Keratinocyte (primary cell): ENCODE data around the gene SLC9A3. TPM values are rescaled to one million over a fixed set of nuclear protein-coding genes. Genes with fewer than 3 reads are reported as not detected.

Experiments used
- DNase-seq: peaks from one replicate; pipeline ENCODE4 v3.0.0-alpha.2; 2011; ENCODE audit warnings: low read depth, missing footprints, low spot score
- FAIRE-seq: peaks from 2 replicates; lab custom pipeline; 2011; peaks lifted over from hg19 to GRCh38; lab: Jason Lieb, UNC
- H2AFZ ChIP-seq: 2 replicates; pipeline ENCODE4 v1.6.0; 2012; ENCODE audit warnings: low read length, control low read depth, inconsistent platforms; ENCODE audit not compliant: control insufficient read depth
- H3K27ac ChIP-seq: 2 replicates; pipeline ENCODE4 v1.5.1; 2011; ENCODE audit warnings: low read length; ENCODE audit not compliant: control insufficient read depth, insufficient read depth
- H3K27me3 ChIP-seq: 3 replicates; pipeline ENCODE4 v1.6.0; 2011; ENCODE audit warnings: low read length; ENCODE audit not compliant: control insufficient read depth, insufficient read depth; ENCODE audit errors: extremely low read depth
- H3K36me3 ChIP-seq, 2 experiments: 2 replicates in 1 of 2; 3 replicates in 1 of 2; pipeline ENCODE4 v1.5.1; 2011; ENCODE audit warnings: low read length in 2 of 2, mild to moderate bottlenecking in 1 of 2; ENCODE audit not compliant: control insufficient read depth in 2 of 2, insufficient read depth in 2 of 2; ENCODE audit errors: extremely low read depth in 1 of 2
- H3K4me1 ChIP-seq: 3 replicates; pipeline ENCODE4 v1.5.1; 2011; ENCODE audit warnings: low read length; ENCODE audit not compliant: control insufficient read depth, insufficient read depth; ENCODE audit errors: extremely low read depth
- H3K4me2 ChIP-seq: 3 replicates; pipeline ENCODE4 v1.6.0; 2011; ENCODE audit warnings: low read depth, low read length; ENCODE audit not compliant: control insufficient read depth, insufficient read depth; ENCODE audit errors: extremely low read depth
- H3K4me3 ChIP-seq, 3 experiments: fragments of 200-600 bp in 1 of 3; sonication (generic) in 1 of 3; 2 replicates in 2 of 3; 3 replicates in 1 of 3; pipeline ENCODE4 v1.5.1; 2011 to 2016; ENCODE audit warnings: low read length in 3 of 3, mild to moderate bottlenecking in 3 of 3, control low read depth in 2 of 3, inconsistent platforms in 1 of 3, low read depth in 1 of 3, mixed read lengths in 1 of 3, mixed run types in 1 of 3, moderate library complexity in 1 of 3; ENCODE audit not compliant: control insufficient read depth in 2 of 3, insufficient read depth in 2 of 3; ENCODE audit errors: extremely low read depth in 1 of 3
- H3K79me2 ChIP-seq: 2 replicates; pipeline ENCODE4 v1.6.0; 2012; ENCODE audit warnings: low read length; ENCODE audit not compliant: control insufficient read depth, insufficient read depth
- H3K9ac ChIP-seq: 3 replicates; pipeline ENCODE4 v1.6.0; 2011; ENCODE audit warnings: low read length; ENCODE audit not compliant: control insufficient read depth, insufficient read depth; ENCODE audit errors: extremely low read depth
- H3K9me1 ChIP-seq: 3 replicates; pipeline ENCODE4 v1.6.0; 2011; ENCODE audit warnings: low read length; ENCODE audit not compliant: control insufficient read depth, insufficient read depth; ENCODE audit errors: extremely low read depth
- H3K9me3 ChIP-seq: 2 replicates; pipeline ENCODE4 v1.5.1; 2012; ENCODE audit warnings: low read depth, low read length; ENCODE audit not compliant: control insufficient read depth
- H4K20me1 ChIP-seq: 3 replicates; pipeline ENCODE4 v1.6.0; 2011; ENCODE audit warnings: low read length; ENCODE audit not compliant: control insufficient read depth, insufficient read depth; ENCODE audit errors: extremely low read depth
- EZH2 ChIP-seq: IDR thresholded peaks from one replicate; pipeline ENCODE4 v1.6.1; 2012; ENCODE audit warnings: inconsistent platforms, mild to moderate bottlenecking, low read length, moderate library complexity
- dilution Hi-C: fragments of 300-500 bp; cut with MboI; formaldehyde crosslinking; loops from one replicate; pipeline ENCODE4 v1.7.0; 2020; ENCODE audit warnings: low sequenced_read_pairs; ENCODE audit not compliant: extremely low pct_ligation_motif_present
- polyA plus RNA-seq, 5 experiments: library from polyadenylated mRNA; depleted of rRNA in 3 of 5; stranded (reverse) in 3 of 5; stranded (forward) in 1 of 5; unstranded in 1 of 5; fragments of >200 nt; gene quantifications; 1 replicate in 1 of 5; 2 replicates in 3 of 5; 3 replicates in 1 of 5; pipeline versions ENCODE4 v1.2.1 to v1.2.3, GENCODE V29; 2011 to 2012; ENCODE audit warnings: missing spikeins in 2 of 5, low read depth in 1 of 5, low replicate concordance in 1 of 5
- TF ChIP-seq, protein P1 (sequence below), 3 experiments: IDR thresholded peaks in 1 of 3; conservative IDR thresholded peaks in 1 of 3; optimal IDR thresholded peaks in 1 of 3; 2 replicates in 2 of 3; 3 replicates in 1 of 3; pipeline versions ENCODE3 to v1.5.1; 2011; ENCODE audit warnings: low read length in 3 of 3, mild to moderate bottlenecking in 3 of 3, moderate library complexity in 2 of 3, control low read depth in 1 of 3, inconsistent platforms in 1 of 3; ENCODE audit not compliant: insufficient read depth in 2 of 3; ENCODE audit errors: extremely low read depth in 1 of 3

SLC9A3 gene
- polyA plus RNA-seq, 1 donor (not counting 4 experiments of a cell fraction or from before 2014, with no cell fraction given), result 0.55 TPM

DNA sequence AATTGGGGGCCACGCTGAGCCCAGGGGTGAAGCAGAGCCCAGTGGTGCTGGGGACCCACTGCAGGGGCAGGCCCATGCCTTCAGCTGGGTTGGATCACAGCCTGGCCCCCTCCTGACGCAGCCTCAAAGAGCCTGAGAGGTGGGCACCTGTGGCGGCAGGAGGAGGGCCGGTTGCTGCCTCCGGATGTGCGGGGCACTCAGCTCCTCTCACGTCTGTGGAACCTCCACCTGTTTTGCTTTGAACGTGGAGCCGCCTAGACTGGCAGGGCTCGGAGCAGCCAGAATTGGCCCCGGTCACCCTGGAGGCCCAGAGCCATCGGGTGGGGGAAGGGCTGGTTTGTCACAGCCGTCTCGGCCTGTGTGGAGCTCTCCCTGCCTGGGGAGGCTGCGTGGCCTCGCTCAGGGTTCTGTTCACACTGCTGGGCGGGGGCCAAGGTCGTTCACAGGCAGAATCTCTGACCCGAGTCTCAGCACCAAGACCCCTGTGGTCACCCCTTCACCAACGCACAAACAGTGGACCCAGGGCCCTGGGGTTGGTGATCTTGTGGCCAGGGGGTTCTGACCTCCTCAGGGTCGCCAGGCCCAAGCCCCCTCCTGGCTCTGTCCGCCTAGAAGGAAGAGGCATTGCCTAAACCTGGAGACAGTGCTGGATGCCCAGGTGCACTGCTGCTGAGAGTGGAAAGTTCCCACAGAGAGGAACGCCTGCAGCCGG lies 9.2 kb upstream of the SLC9A3 start:
- Histone ChIP-seq H4K20me1 (no peaks in the 10 kb centered on the region), H3K79me2 (no peaks in the 10 kb centered on the region), H3K9me1 (no peaks in the 10 kb centered on the region), H3K4me1 (no peaks in the 10 kb centered on the region), H3K4me3 (no peak overlapping the region), H3K9me3 (no peaks in the 10 kb centered on the region), H2AFZ (no peak overlapping the region), H3K9ac (no peak overlapping the region), H3K27me3 (peaks cover 51% of the 10 kb centered on the region), H3K27ac (no peak overlapping the region), H3K36me3 (no peaks in the 10 kb centered on the region), H3K4me2 (no peak overlapping the region)
- dilution Hi-C loops, result no loop called here
- no peak for DNase-seq
- no peak for TF ChIP-seq EZH2
- TF ChIP-seq, protein P1, sequence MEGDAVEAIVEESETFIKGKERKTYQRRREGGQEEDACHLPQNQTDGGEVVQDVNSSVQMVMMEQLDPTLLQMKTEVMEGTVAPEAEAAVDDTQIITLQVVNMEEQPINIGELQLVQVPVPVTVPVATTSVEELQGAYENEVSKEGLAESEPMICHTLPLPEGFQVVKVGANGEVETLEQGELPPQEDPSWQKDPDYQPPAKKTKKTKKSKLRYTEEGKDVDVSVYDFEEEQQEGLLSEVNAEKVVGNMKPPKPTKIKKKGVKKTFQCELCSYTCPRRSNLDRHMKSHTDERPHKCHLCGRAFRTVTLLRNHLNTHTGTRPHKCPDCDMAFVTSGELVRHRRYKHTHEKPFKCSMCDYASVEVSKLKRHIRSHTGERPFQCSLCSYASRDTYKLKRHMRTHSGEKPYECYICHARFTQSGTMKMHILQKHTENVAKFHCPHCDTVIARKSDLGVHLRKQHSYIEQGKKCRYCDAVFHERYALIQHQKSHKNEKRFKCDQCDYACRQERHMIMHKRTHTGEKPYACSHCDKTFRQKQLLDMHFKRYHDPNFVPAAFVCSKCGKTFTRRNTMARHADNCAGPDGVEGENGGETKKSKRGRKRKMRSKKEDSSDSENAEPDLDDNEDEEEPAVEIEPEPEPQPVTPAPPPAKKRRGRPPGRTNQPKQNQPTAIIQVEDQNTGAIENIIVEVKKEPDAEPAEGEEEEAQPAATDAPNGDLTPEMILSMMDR (optimal IDR thresholded peaks at IDR 0.05 in 1 of 3, IDR thresholded peaks at IDR 0.05 in 1 of 3, conservative IDR thresholded peaks at IDR 0.05 in 1 of 3; ENCODE audit: extremely low read depth in 1 of 3, insufficient read depth in 2 of 3, low read length in 3 of 3), result no peak
- no peak for FAIRE-seq

GRCh38 chr5:532521-533242 lies 8.4 kb upstream of the SLC9A3 start:
- dilution Hi-C loops, result no loop called here
- no peak for FAIRE-seq

More at GRCh38 chr5:532521-533242, 8.4 kb upstream of the SLC9A3 start:
- H3K9me1 ChIP-seq, result no peaks in the 10 kb centered on the region
- H3K27ac ChIP-seq, result no peak overlapping the region
- no peaks in the 10 kb centered on the region for H3K9me3 ChIP-seq
- H3K4me3 ChIP-seq, result no peak overlapping the region
- no peak overlapping the region for H3K9ac ChIP-seq
- no peak overlapping the region for H2AFZ ChIP-seq
- H3K79me2 ChIP-seq, result no peaks in the 10 kb centered on the region
- H4K20me1 ChIP-seq, result no peaks in the 10 kb centered on the region
- H3K36me3 ChIP-seq, result no peaks in the 10 kb centered on the region
- TF ChIP-seq EZH2, result no peak
- TF ChIP-seq, protein P1 (optimal IDR thresholded peaks at IDR 0.05 in 1 of 3, IDR thresholded peaks at IDR 0.05 in 1 of 3, conservative IDR thresholded peaks at IDR 0.05 in 1 of 3; ENCODE audit: extremely low read depth in 1 of 3, insufficient read depth in 2 of 3, low read length in 3 of 3), result no peak
- no peak overlapping the region for H3K4me2 ChIP-seq
- no peak for DNase-seq
- H3K4me1 ChIP-seq, result no peaks in the 10 kb centered on the region
- peaks cover 50% of the 10 kb centered on the region for H3K27me3 ChIP-seq
